ENCODE results near the gene CASP8. TPM values are rescaled to one million over a fixed set of nuclear protein-coding genes. Genes with fewer than 3 reads are reported as not detected.

CASP8 gene
- total and polyA plus RNA-seq, 4 donors = 4.5 to 15.1 (median 8.7) TPM

DNA sequence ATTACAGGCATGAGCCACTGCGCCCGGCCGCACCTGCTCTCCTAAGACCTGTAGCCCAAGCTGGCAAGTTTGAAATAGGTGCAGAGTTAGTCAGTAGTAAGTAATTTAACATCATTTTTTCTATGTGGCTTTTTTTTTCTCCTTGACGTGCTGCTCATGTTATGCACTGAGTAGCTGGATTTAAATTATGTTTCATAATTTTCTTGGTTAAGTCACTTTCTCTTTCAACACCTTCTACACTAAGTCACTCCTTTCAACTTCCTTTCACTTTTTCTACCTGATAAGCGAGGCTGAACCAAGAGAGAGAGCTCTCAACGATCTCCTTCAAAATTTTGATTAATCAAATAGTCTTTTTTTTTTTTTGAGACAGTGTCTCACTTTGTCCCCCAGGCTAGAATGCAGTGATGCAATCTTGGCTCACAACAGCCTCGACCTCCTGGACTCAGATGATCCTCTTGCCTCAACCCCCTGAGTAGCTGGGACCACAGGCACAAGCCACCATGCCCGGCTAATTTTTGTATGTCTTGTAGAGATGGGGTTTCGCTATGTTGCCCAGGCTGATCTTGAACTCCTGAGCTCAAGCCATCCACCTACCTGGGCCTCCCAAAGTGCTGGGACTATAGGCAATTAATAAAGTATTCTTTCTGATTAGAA is 13.1 kb downstream of the CASP8 start:
- H3K9ac ChIP-seq (ENCODE audit: low read depth in 1 of 2, low read length in 2 of 2) = no peak overlapping the region
- TF ChIP-seq, protein P1, sequence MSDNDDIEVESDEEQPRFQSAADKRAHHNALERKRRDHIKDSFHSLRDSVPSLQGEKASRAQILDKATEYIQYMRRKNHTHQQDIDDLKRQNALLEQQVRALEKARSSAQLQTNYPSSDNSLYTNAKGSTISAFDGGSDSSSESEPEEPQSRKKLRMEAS (IDR thresholded peaks at IDR 0.05) = no peak
- TF ChIP-seq, protein P2, sequence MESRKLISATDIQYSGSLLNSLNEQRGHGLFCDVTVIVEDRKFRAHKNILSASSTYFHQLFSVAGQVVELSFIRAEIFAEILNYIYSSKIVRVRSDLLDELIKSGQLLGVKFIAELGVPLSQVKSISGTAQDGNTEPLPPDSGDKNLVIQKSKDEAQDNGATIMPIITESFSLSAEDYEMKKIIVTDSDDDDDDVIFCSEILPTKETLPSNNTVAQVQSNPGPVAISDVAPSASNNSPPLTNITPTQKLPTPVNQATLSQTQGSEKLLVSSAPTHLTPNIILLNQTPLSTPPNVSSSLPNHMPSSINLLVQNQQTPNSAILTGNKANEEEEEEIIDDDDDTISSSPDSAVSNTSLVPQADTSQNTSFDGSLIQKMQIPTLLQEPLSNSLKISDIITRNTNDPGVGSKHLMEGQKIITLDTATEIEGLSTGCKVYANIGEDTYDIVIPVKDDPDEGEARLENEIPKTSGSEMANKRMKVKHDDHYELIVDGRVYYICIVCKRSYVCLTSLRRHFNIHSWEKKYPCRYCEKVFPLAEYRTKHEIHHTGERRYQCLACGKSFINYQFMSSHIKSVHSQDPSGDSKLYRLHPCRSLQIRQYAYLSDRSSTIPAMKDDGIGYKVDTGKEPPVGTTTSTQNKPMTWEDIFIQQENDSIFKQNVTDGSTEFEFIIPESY (IDR thresholded peaks at IDR 0.05) = no peak
- no peak for TF ChIP-seq TAF1 (conservative IDR thresholded peaks at IDR 0.05)
- TF ChIP-seq HNF4A (conservative IDR thresholded peaks at IDR 0.05) = no peak
- no peak for TF ChIP-seq EGR1 (IDR thresholded peaks at IDR 0.05; ENCODE audit: low read depth in 2 of 2)
- no peak for TF ChIP-seq FOXA2 (IDR thresholded peaks at IDR 0.05)
- no peak overlapping the region for H3K27ac ChIP-seq (ENCODE audit: low read depth in 1 of 2, low read length in 2 of 2)
- no peaks in the 10 kb centered on the region for H3K27me3 ChIP-seq (ENCODE audit: control insufficient read depth in 4 of 4, insufficient read depth in 4 of 4, low read length in 3 of 4)
- H3K4me3 ChIP-seq (ENCODE audit: low read depth in 1 of 3, low read length in 3 of 3) = no peak overlapping the region
- WGBS = 81% methylated on average over 9 of the region's 9 CpGs
- peaks cover 5 to 37% (median 30%) of the 10 kb centered on the region in 4 donors for H3K36me3 ChIP-seq (ENCODE audit: control insufficient read depth in 4 of 4, insufficient read depth in 3 of 4, low read depth in 1 of 4, low read length in 3 of 4)
- H3K9me3 ChIP-seq (ENCODE audit: control insufficient read depth in 4 of 4, low read length in 3 of 4) = no peaks in the 10 kb centered on the region
- DNase-seq (ENCODE audit: low spot score) = no peak
- H3K4me1 ChIP-seq (ENCODE audit: control insufficient read depth in 4 of 4, insufficient read depth in 4 of 4, low read length in 3 of 4) = peaks cover 0 to 3% (median 0%) of the 10 kb centered on the region in 4 donors

DNA sequence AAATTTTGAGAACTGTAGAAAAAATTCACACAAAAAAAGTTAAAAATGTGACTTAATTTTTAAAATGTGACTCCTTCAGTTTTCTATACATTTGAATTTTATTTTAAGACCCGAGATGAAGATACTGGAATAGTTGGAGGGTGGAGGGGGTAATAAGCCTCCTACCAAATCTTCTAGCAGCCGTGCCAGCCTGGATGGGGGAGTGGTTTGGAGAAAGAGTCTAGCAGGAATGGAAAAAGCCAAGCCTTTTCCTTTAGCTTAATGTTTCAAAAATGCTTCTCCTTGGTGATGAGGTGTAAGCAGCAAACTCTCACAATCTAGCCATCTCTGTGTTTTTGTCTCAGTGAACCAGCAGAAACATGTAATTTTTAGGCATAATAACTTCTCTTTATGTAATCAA is 14.7 kb downstream of the CASP8 start:
- no peaks in the 10 kb centered on the region for H3K9me3 ChIP-seq (ENCODE audit: control insufficient read depth in 4 of 4, low read length in 3 of 4)
- TF ChIP-seq RXRA (IDR thresholded peaks at IDR 0.05) (no peak), GABPA (IDR thresholded peaks at IDR 0.05 in 1 of 2, conservative IDR thresholded peaks at IDR 0.05 in 1 of 2) (no peak), TAF1 (conservative IDR thresholded peaks at IDR 0.05) (no peak), JUND (IDR thresholded peaks at IDR 0.05) (no peak), NR2F2 (IDR thresholded peaks at IDR 0.05) (no peak), EGR1 (IDR thresholded peaks at IDR 0.05; ENCODE audit: low read depth in 2 of 2) (no peak), FOXA2 (IDR thresholded peaks at IDR 0.05) (no peak), FOXA1 (IDR thresholded peaks at IDR 0.05) (no peak), SP1 (IDR thresholded peaks at IDR 0.05) (no peak), HNF4A (conservative IDR thresholded peaks at IDR 0.05) (no peak), HNF4G (IDR thresholded peaks at IDR 0.05) (no peak), YY1 (IDR thresholded peaks at IDR 0.05) (no peak), RAD21 (IDR thresholded peaks at IDR 0.05) (no peak)
- TF ChIP-seq, protein P1 (IDR thresholded peaks at IDR 0.05) = no peak
- TF ChIP-seq, protein P3, sequence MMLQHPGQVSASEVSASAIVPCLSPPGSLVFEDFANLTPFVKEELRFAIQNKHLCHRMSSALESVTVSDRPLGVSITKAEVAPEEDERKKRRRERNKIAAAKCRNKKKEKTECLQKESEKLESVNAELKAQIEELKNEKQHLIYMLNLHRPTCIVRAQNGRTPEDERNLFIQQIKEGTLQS (IDR thresholded peaks at IDR 0.05) = no peak
- TF ChIP-seq, protein P2 (IDR thresholded peaks at IDR 0.05) = no peak
- no peaks in the 10 kb centered on the region for H3K4me1 ChIP-seq (ENCODE audit: control insufficient read depth in 4 of 4, insufficient read depth in 4 of 4, low read length in 3 of 4)
- no peaks in the 10 kb centered on the region for H3K27me3 ChIP-seq (ENCODE audit: control insufficient read depth in 4 of 4, insufficient read depth in 4 of 4, low read length in 3 of 4)
- no peak for DNase-seq (ENCODE audit: low spot score)
- H3K4me3 ChIP-seq (ENCODE audit: low read depth in 1 of 3, low read length in 3 of 3) = no peak overlapping the region
- WGBS = 95% methylated on average over 2 of the region's 2 CpGs
- H3K9ac ChIP-seq (ENCODE audit: low read depth in 1 of 2, low read length in 2 of 2) = no peak overlapping the region
- peaks cover 6 to 43% (median 34%) of the 10 kb centered on the region in 4 donors for H3K36me3 ChIP-seq (ENCODE audit: control insufficient read depth in 4 of 4, insufficient read depth in 3 of 4, low read depth in 1 of 4, low read length in 3 of 4)
- H3K27ac ChIP-seq (ENCODE audit: low read depth in 1 of 2, low read length in 2 of 2) = no peak overlapping the region
